CD4-positive, alpha-beta T cell treated with Interleukin-15 for 1 hour (primary cell): ENCODE results near the gene FUT8.
A peak's percentile ranks its signal among the peaks of the same experiment; 100 is the strongest.

Experiments
- DNase-seq: peaks from one replicate; pipeline ENCODE4 v3.0.0-alpha.2; 2020

Gene FUT8

DNA sequence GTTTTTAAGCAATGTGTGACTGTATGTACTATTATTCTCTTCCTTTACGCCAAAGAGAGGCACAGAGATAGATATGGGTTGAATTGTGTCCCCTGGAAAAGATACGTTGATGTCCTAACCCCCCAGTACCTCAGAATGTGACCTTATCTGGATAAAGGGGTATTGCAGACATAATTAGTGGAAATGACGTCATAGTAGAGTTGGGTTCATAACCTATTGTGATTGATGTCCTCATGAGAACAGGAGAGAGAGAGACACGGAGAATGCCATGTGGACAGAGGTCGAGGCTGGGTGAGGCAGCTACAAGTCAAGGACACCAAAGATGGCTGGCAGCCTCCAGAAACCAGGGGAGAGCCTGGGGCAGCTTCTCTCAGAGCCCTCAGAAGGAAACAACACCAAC is 376.3 kb downstream of the FUT8 start:
- no peak for DNase-seq

DNA sequence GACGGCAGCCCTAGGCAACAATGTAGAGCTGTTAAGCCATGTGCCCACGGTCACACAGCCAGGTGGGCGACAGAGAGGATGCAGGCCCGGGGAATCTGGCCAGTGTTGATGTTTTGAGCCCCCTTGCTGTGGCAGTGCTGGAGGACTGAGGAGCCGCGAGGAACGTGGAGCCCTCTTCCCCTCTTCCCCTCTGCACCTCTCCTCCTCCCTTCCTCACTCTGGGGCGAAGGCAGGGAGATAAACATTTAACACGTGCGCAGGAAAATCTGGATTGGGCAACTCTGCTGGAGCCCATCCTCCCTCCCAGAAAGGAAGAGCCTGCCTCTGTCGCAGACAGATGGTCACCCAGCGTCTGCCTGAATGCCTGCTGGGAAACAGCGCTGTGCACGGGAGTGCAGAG is 376.8 kb downstream of the FUT8 start:
- no peak for DNase-seq

DNA sequence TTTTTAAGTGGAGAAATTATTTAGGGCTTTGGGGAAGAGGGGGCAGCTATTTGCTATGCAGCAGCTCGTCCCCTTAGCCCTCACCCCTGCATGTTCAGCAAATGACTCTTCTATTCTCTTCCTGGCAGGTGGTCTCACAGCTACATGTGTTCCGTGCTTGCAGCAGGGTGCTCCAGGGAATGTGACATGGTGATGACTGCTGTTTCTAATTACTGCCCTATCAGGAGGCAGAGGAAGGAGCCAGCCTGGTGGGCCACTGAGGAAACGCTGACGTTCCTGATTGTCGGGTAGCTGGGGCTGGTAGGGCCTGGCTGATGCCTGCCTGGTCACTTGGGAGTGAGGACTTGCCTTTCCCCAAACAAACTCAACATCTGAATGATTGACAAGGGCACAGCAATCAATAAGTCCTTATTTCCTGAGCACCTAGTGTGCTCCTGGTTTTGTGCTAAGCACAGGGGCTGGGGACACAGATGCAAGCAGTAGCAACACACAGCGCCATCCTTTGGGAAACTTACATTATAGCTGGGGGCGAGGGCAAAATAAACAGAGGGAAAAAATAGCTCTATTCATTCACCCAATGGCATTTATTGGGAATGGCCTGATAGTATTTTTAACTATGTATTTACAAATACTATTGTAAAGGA is 377.8 kb downstream of the FUT8 start:
- DNase-seq: no peak

DNA sequence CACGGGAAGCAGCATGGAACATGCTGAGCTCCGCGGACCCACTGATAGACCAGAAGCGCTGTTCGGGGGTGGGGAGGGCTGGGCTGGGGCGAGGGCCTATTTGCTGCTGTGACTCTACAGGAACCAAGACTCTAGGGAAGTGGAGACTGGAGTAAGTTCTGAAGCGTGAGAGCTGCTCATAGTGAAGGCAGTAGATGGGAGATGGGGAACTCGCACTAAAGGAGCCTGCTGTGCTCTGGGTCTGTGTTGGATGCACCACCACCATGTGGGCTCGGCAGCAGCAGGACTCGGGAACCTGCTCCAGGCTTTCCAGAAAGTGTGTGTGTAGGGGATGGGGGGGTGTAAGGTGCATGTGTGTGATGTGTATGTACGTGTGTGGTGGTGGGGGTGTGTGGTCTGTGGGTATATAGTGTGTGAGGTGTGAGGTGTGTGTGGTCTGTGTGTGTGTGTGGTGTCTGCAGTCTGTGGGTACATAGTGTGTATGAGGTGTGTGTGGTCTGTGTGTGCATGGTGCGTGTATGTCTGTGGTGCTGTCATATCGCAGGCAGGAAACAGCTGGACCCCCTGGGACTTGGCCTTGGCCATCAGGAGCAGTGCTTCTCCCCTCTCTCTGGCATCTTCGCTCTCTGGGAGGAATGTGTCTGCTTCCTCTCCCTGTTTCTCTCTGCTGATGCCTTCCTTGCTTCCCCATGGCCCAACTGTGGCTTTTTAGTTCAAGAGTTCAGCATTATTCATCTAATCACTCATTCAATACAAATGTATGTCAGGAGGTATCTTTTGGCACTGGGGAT is 378.9 kb downstream of the FUT8 start:
- peak; percentile 22 for DNase-seq

DNA sequence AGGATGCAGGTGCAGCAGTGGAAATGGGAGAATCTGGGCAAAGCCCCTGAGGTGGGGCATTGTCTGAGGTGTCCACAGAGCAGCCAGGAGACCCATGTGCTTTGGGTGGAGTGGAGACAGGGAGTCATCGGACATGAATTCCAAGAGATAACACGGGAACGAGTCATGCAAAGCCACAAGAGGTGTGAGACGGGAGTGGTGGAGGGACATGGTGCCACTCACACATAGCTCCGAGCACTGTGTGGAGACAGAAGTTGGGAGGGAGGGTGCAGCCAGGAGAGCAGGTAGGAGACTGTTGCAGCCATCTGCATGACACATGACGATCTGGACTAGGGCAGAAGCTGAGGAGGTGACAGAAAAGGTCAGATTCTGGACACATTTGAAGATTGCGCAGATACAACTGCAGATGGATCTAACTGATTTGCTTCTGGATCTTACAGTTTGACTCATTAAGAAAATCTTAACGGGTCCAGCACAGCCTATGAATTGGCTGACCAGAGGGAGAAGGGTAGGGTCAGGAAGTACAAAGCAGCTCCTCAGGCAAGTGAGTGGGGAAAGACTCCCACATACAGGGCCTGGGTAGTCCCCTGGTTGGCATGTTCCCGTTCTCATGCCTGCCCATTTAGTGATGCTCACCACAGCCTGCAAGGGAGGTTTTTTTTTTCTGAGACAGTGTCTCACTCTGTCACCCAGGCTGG is 379.8 kb downstream of the FUT8 start:
- no peak for DNase-seq
